Adipose tissue (tissue), 3 donors: ENCODE data around the gene ATAD3C. TPM values are rescaled to one million over a fixed set of nuclear protein-coding genes. Genes with fewer than 3 reads are reported as not detected.
A peak's percentile ranks its signal among the peaks of the same experiment; 100 is the strongest.
"Not testable (repeated sequence)": the region's sequence is repeated elsewhere in the genome, so short reads cannot be mapped to it uniquely, and the experiment has no call there.

Source experiments
- H3K27ac ChIP-seq: one replicate; pipeline ENCODE4 v1.5.1; 2013; ENCODE audit warnings: low read depth, low read length
- WGBS, 3 donors: extraction: QIAGEN DNeasy Blood & Tissue Kit; methylation state at CpG; one replicate each; pipeline ENCODE4 v1.1.7; 2013; 5-methylcytosine and 5-hydroxymethylcytosine counted together
- polyA plus RNA-seq, 3 donors: library from polyadenylated mRNA; stranded (reverse); fragments of 200-250 nt; gene quantifications; one replicate each; pipeline ENCODE4 v1.2.3, GENCODE V29; 2013
- donor health status: healthy with polysubstance abuse.
- donor health status: Bipolar disorder and iron deficiency.
- donor health status: healthy.

ATAD3C gene
- polyA plus RNA-seq, 3 donors: 0.34 to 10.3 (median 2.2) TPM

DNA sequence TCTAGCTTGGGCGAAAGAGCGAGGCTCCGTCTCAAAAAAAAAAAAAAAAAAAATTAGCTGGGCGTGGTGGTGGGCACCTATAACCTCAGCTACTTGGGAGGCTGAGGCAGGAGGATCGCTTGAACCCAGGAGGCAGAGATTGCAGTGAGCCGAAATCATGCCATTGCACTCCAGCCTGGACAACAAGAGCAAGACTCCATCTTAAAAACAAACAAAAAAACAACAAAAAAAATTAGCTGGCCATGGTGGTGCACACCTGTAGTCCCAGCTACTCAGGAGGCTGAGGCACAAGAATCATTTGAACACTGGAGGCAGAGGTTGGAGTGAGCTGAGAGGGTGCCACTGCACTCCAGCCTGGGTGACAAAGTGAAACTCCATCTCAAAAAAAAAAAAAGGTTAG, 20.5 kb upstream of the ATAD3C start:
- H3K27ac ChIP-seq: not testable (repeated sequence)

DNA sequence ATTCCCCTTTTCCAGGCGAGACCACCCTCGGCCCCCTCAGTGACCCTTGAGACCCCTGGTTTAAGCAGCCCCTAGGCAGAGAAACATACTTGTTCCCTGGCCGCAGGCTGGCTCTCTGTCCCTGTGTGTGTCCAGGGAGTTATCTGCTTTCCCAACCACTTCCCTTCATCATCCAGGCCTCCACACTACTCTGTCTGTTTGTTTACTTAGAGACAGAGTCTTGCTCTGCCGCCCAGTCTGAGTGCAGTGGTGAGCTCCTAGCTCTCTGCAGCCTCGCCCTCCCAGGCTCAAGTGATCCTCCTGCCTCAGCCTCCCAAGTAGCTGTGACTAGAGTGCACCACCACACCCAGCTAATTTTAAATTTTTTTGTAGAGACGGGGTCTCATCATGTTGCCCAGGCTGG, 19.8 kb upstream of the ATAD3C start:
- H3K27ac ChIP-seq: no peak overlapping the region
- WGBS, 3 donors: 52 to 66% (median 55%) methylated on average over 6 of the region's 6 CpGs

More for the DNA sequence above, 20.5 kb upstream of the ATAD3C start:
- WGBS, 3 donors: 92 to 99% (median 94%) methylated on average over 3 to 6 of the region's 6 CpGs

DNA sequence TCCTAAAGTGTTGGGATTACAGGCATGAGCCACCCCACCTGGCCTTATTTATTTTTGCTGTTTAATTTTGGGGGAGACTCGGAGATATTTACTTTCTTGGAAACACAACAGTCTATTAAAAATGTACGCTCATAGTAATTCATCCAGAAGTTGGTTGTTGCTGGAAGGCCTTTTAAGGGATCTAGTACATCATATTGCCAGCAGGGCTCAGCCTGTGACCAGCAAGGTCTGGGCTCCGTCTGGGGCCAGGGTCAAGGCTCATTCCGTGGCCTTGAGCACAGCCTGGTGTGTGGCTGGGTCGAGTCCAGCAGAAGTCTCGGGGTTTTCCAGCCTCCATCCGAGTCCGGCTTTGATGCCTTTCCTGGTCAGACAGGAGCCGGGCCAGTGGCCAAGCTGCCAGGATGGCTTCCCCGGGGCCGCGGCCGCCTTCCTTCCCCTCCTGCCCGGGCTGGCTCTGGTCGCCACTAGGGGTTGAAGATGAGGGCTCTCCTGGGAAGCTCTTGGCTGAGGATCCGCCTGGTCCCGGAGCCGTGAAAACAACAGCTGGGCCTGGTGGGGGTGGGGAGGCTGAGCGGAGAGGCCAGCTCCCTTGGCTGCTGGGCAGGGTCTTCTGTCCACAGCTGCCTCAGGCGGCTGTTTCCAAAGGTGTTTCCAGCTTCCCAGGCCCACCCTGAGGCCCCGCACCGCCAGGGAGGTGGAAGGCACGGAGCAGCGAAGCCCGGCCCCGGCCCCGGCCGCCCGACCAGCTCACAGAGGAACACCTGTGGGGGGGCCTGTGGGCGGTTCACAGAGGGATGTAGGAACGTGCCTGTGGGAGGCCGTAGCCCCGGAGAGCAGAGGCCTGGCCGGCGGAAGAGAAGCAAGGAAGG, 19.1 kb upstream of the ATAD3C start:
- WGBS, 3 donors: 14 to 29% (median 16%) methylated on average over 33 to 35 of the region's 35 CpGs
- H3K27ac ChIP-seq: no peak overlapping the region

GRCh38 chr1:1430992-1431844, 18.3 kb upstream of the ATAD3C start:
- WGBS, 3 donors: 32 to 47% (median 45%) methylated on average over 14 to 18 of the region's 18 CpGs
- no peak overlapping the region for H3K27ac ChIP-seq

- 29 to 41% (median 32%) methylated on average over 5 of the region's 5 CpGs for WGBS, 3 donors
- no peak overlapping the region for H3K27ac ChIP-seq
Observed at GRCh38 chr1:1431845-1432273, 17.6 kb upstream of the ATAD3C start.

DNA sequence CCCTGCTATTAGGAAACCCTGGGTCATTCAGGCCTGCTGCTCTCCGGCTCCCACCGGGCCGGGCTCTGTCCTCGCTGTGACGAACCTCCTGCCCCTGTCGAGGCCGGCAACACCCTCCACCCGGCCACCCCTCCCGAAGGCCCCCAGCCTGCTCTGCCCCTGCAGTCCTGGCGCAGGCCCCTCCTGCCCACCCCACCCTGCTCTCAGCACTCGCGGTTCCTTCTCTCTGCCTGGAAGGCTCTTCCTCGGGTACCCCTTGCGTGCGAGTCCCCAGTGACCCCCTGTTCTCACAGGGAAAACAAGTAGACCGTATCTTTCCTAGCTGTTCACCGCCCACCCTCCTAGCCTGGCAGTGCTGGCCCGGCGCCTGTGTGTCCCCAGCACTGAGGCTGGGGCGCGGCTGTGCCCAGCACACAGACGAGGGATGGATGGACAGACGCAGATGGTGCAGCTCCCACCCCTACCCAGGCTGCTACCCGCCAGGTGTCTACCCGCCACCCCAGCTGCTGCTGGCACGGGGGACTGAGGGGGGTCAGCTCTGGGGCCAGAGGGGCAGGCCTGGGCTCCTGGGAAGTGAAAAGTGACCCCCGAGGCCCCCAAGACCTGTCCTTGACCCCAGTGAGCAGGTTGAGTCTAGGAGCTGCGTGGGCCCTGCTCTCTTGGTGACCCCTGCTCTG, 17.1 kb upstream of the ATAD3C start:
- peak overlapping the region; percentile 17 for H3K27ac ChIP-seq
- WGBS, 3 donors: 34 to 65% (median 49%) methylated on average over 28 of the region's 28 CpGs

GRCh38 chr1:1432951-1433803, 16.3 kb upstream of the ATAD3C start:
- 22 to 39% (median 39%) methylated on average over 33 to 34 of the region's 34 CpGs for WGBS, 3 donors

DNA sequence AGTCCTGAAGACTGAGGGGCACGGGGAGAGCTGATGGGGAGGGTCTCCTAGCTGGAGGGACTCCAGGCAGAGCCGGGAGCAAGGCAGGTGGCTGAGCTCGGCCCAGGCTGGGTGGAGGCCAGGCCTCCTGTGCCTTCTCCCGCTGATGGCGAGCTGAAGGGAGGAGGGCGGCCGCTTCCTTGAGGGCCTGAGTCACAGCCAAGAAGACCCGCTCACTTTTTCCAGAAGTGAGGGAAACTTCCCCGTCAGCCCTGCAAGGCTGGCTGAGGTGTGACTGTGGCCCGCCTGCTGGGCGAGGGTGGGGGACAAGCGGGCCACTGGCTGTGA, 15.7 kb upstream of the ATAD3C start:
- 12 to 19% (median 12%) methylated on average over 8 to 12 of the region's 12 CpGs for WGBS, 3 donors

More at GRCh38 chr1:1432951-1433803, 16.3 kb upstream of the ATAD3C start:
- peak overlapping the region; percentile 93 for H3K27ac ChIP-seq

DNA sequence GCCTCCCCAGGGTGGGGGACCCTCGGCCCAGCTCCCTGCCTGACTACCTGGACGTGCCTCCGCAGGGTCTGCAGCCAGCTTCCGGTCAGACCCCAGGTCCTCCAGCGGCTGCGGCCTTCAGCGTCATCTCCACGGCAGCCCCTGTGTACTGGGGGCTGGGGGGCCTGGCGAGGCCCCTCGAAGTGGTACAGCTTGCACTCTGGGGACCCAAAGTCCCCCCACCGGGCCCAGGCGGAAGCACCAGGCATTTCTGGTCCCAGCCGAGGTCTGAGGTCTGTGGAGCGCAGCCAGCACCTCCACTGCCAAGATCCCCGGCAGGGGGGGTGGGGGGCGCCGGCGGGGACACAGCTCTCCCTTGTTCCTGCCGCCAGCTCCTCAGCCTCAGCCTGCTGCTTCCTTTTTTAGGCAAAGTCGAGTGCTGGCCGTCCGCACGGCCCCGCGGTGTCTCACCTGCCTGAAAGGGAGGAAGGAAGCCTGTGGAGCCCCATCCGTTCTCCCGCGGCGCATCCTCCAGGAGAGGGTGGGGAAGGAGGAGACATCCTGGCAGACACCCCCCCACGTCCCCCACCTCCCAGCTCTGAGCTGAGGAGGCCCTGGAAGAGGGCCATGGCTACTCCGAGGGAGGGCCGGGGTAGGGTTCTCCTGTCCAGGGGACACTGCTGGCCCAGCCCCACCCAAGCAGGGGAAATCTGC, 15.2 kb upstream of the ATAD3C start:
- WGBS, 3 donors: 14 to 32% (median 14%) methylated on average over 28 to 32 of the region's 32 CpGs
- no peak overlapping the region for H3K27ac ChIP-seq

More for the DNA sequence above, 15.7 kb upstream of the ATAD3C start:
- peak overlapping the region; percentile 93 for H3K27ac ChIP-seq

GRCh38 chr1:1434824-1435105, 14.7 kb upstream of the ATAD3C start:
- 54 to 68% (median 59%) methylated on average over 4 of the region's 4 CpGs for WGBS, 3 donors
- peak overlapping the region; percentile 11 for H3K27ac ChIP-seq

DNA sequence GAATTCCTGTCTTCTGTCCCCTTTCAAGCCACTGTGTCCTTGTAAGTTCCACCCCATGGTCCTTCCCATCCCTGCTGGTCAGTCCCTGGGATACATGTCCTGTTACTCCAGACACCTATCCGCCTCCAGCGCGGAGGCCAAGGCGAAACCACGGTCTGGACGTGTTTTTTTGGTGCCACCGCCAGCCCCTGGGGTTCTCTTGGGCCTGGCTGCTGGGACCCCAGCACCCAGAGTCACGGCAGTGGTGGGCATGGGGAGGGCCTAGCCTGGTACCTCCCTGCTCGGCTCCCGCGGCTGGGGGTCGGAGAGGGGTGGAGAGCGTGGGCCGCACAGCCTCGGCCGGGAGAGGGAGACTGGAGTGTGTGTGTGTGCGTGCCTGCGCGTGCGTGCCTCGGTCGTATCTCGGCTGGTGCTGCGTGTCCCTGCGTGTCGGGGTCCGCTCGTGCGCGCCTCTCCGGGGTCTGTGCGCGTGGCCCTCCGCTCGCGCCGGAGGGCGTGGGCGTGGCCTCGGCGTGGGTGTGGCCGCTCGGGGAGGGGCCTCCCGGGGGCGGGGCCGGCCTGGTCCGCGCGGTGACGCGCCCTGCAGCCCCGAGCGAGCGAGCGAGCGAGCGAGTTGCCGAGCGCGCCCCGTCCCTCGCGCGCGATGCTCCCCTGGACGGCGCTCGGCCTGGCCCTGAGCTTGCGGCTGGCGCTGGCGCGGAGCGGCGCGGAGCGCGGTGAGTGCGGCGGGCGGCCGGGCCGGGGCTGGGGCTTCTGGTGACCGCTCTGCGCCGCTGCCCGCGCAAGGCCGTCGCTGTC, 14.2 kb upstream of the ATAD3C start, which contains the start of gene VWA1:
Gene VWA1 (plus strand): TSS at position 585 of the 798 bp plus-strand sequence. CDS start 59 bp downstream, at position 644.
- peak within 1 kb of the TSS; percentile 11 for H3K27ac ChIP-seq
- WGBS, 3 donors: 6 to 13% (median 6%) methylated on average over 44 to 89 of the region's 89 CpGs

- H3K27ac ChIP-seq: no peak overlapping the region
- 10 to 19% (median 14%) methylated on average over 34 to 40 of the region's 40 CpGs for WGBS, 3 donors
Observed at GRCh38 chr1:1435911-1436629, 13.4 kb upstream of the ATAD3C start.

DNA sequence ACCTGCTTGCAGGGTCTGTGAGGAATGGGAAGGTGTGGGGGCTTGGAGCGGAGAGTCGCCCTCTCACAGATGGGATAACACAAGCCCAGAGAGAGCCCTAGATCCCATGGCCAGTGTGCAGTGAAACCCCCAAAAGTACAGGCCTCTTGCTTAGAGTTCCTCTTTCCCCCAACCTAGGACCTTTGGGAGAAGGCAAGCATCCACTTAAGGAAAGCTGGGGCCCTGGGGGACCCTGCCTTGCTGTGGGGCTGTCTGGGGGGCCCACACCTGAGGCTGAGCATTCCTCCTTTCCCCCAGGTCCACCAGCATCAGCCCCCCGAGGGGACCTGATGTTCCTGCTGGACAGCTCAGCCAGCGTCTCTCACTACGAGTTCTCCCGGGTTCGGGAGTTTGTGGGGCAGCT, 12.9 kb upstream of the ATAD3C start:
- WGBS, 3 donors: 44 to 82% (median 75%) methylated on average over 7 of the region's 7 CpGs
- H3K27ac ChIP-seq: no peak overlapping the region

- H3K27ac ChIP-seq: no peak overlapping the region
Observed at GRCh38 chr1:1437033-1437903, 12.2 kb upstream of the ATAD3C start.

DNA sequence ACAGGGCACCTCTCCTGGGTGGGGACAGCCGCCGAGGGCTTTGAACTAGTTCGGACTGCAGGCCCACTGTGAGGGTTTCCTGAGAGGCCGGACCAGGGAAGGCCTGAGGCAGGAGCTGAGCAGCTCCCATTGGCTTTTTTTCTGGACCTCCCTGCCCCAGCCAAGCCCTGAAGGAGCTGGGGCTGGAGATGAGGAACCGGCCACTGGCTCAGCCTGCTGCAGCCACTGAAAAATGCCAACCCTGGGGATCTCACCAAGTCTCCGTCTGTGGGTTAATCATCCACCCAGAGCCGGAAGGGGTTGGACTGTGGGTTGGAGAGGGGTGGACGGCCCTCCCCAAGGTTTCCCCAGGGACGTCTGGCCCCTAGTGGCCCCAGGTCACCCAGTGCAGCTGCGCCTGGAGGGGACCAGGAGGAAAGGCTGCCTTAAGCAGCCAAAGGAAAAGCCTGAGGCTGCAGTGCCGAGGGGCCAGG, 11.5 kb upstream of the ATAD3C start:
- 24 to 65% (median 63%) methylated on average over 11 of the region's 11 CpGs for WGBS, 3 donors
- H3K27ac ChIP-seq: no peak overlapping the region

More at GRCh38 chr1:1437033-1437903, 12.2 kb upstream of the ATAD3C start:
- 31 to 76% (median 75%) methylated on average over 31 of the region's 31 CpGs for WGBS, 3 donors
